ENCODE measurements around the gene GRN. TPM values are rescaled to one million over a fixed set of nuclear protein-coding genes. Genes with fewer than 3 reads are reported as not detected.
"Not testable (repeated sequence)": the region's sequence is repeated elsewhere in the genome, so short reads cannot be mapped to it uniquely, and the experiment has no call there.

Gene GRN
- total RNA-seq, 1 donor from 2014 or later: 137 TPM

- no peak for DNase-seq
Measured at GRCh38 chr17:44346064-44346844, 1.2 kb downstream of the GRN start.

GRCh38 chr17:44347206-44348055 lies 2.3 kb downstream of the GRN start:
- not testable (repeated sequence) for DNase-seq

- DNase-seq: no peak
Measured at GRCh38 chr17:44348234-44348987, 3.3 kb downstream of the GRN start.

- DNase-seq: no peak
Measured at GRCh38 chr17:44348988-44349364, 3.9 kb downstream of the GRN start.

GRCh38 chr17:44349553-44350070 lies 4.5 kb downstream of the GRN start:
- DNase-seq: no peak

GRCh38 chr17:44350733-44351226 lies 5.7 kb downstream of the GRN start:
- peak; percentile 79 for DNase-seq

- DNase-seq: no peak
Measured at GRCh38 chr17:44351464-44351863, 6.4 kb downstream of the GRN start.

GRCh38 chr17:44351961-44352827 lies 7.1 kb downstream of the GRN start:
- DNase-seq: peak; percentile 10

GRCh38 chr17:44352828-44353671 lies 7.9 kb downstream of the GRN start:
- DNase-seq: peak; percentile 34

GRCh38 chr17:44353672-44354331 lies 8.7 kb downstream of the GRN start:
- peak; percentile 46 for DNase-seq

- DNase-seq: peak; percentile 80
Measured at GRCh38 chr17:44354582-44355561, 9.8 kb downstream of the GRN start.

- DNase-seq: no peak
Measured at GRCh38 chr17:44355642-44356099, 10.6 kb downstream of the GRN start.

- no peak for DNase-seq
Measured at GRCh38 chr17:44356241-44356640, 11.1 kb downstream of the GRN start.

- no peak for DNase-seq
Measured at GRCh38 chr17:44358066-44358465, 13.0 kb downstream of the GRN start.

GRCh38 chr17:44359006-44359405 lies 13.9 kb downstream of the GRN start:
- peak; percentile 8 for DNase-seq

- peak; percentile 78 for DNase-seq
Measured at GRCh38 chr17:44359458-44360143, 14.5 kb downstream of the GRN start.

GRCh38 chr17:44360144-44360533 lies 15.0 kb downstream of the GRN start:
- peak; percentile 9 for DNase-seq

- peak; percentile 56 for DNase-seq
Measured at GRCh38 chr17:44360826-44361225, 15.7 kb downstream of the GRN start.
